ENCODE data around the gene VPS16.

- TF ChIP-seq EZH2 (IDR thresholded peaks at IDR 0.05; ENCODE audit: insufficient read depth, poor library complexity, severe bottlenecking) (no peak), EZH2phosphoT487 (IDR thresholded peaks at IDR 0.05; ENCODE audit: insufficient read depth, low read depth) (no peak)
These were observed 47.1 kb upstream of the VPS16 start for GRCh38 chr20:2793471-2793870.
